ENCODE measurements around the gene DAPL1.

DAPL1 gene

GRCh38 chr2:158805255-158805654 lies 10.1 kb downstream of the DAPL1 start:
- TF ChIP-seq CTCF (IDR thresholded peaks at IDR 0.05), result no peak
- Histone ChIP-seq H3K27me3 (ENCODE audit: control insufficient read depth, insufficient read depth, low read length) (no peaks in the 10 kb centered on the region), H3K4me3 (ENCODE audit: low read depth, low read length) (no peak overlapping the region), H3K9me3 (ENCODE audit: control insufficient read depth, low read length) (no peaks in the 10 kb centered on the region), H3K4me1 (no peaks in the 10 kb centered on the region), H3K27ac (no peak overlapping the region), H2AFZ (no peak overlapping the region), H3K36me3 (ENCODE audit: control insufficient read depth, insufficient read depth, low read length) (no peaks in the 10 kb centered on the region), H3K4me2 (ENCODE audit: low read length) (no peak overlapping the region), H3K79me2 (no peaks in the 10 kb centered on the region), H3K9ac (no peak overlapping the region)

GRCh38 chr2:158805936-158806335 lies 10.8 kb downstream of the DAPL1 start:
- H3K9ac ChIP-seq, result no peak overlapping the region
- H3K4me1 ChIP-seq, result no peaks in the 10 kb centered on the region
- H3K27ac ChIP-seq, result no peak overlapping the region
- no peaks in the 10 kb centered on the region for H3K9me3 ChIP-seq (ENCODE audit: control insufficient read depth, low read length)
- no peak overlapping the region for H3K4me3 ChIP-seq (ENCODE audit: low read depth, low read length)
- TF ChIP-seq CTCF (IDR thresholded peaks at IDR 0.05), result no peak
- H3K79me2 ChIP-seq, result no peaks in the 10 kb centered on the region
- H3K36me3 ChIP-seq (ENCODE audit: control insufficient read depth, insufficient read depth, low read length), result no peaks in the 10 kb centered on the region
- H2AFZ ChIP-seq, result no peak overlapping the region
- no peaks in the 10 kb centered on the region for H3K27me3 ChIP-seq (ENCODE audit: control insufficient read depth, insufficient read depth, low read length)
- no peak overlapping the region for H3K4me2 ChIP-seq (ENCODE audit: low read length)

- H3K4me2 ChIP-seq (ENCODE audit: low read length), result no peak overlapping the region
- H3K79me2 ChIP-seq, result no peaks in the 10 kb centered on the region
- H3K4me1 ChIP-seq, result no peaks in the 10 kb centered on the region
- H3K9ac ChIP-seq, result no peak overlapping the region
- no peaks in the 10 kb centered on the region for H3K27me3 ChIP-seq (ENCODE audit: control insufficient read depth, insufficient read depth, low read length)
- H3K36me3 ChIP-seq (ENCODE audit: control insufficient read depth, insufficient read depth, low read length), result no peaks in the 10 kb centered on the region
- H2AFZ ChIP-seq, result no peak overlapping the region
- no peak overlapping the region for H3K4me3 ChIP-seq (ENCODE audit: low read depth, low read length)
- no peaks in the 10 kb centered on the region for H3K9me3 ChIP-seq (ENCODE audit: control insufficient read depth, low read length)
- no peak overlapping the region for H3K27ac ChIP-seq
- no peak for TF ChIP-seq CTCF (IDR thresholded peaks at IDR 0.05)
Measured at GRCh38 chr2:158806941-158807340, 11.8 kb downstream of the DAPL1 start.

GRCh38 chr2:158808426-158808825 lies 13.3 kb downstream of the DAPL1 start:
- Histone ChIP-seq H3K9ac (no peak overlapping the region), H3K4me1 (no peaks in the 10 kb centered on the region), H3K27ac (no peak overlapping the region), H2AFZ (no peak overlapping the region), H3K9me3 (ENCODE audit: control insufficient read depth, low read length) (no peaks in the 10 kb centered on the region), H3K79me2 (no peaks in the 10 kb centered on the region), H3K4me3 (ENCODE audit: low read depth, low read length) (no peak overlapping the region), H3K27me3 (ENCODE audit: control insufficient read depth, insufficient read depth, low read length) (no peaks in the 10 kb centered on the region), H3K4me2 (ENCODE audit: low read length) (no peak overlapping the region), H3K36me3 (ENCODE audit: control insufficient read depth, insufficient read depth, low read length) (no peaks in the 10 kb centered on the region)
- TF ChIP-seq CTCF (IDR thresholded peaks at IDR 0.05), result no peak

- TF ChIP-seq CTCF (IDR thresholded peaks at IDR 0.05), result no peak
- Histone ChIP-seq H3K36me3 (ENCODE audit: control insufficient read depth, insufficient read depth, low read length) (no peaks in the 10 kb centered on the region), H2AFZ (no peak overlapping the region), H3K4me2 (ENCODE audit: low read length) (no peak overlapping the region), H3K27me3 (ENCODE audit: control insufficient read depth, insufficient read depth, low read length) (no peaks in the 10 kb centered on the region), H3K9me3 (ENCODE audit: control insufficient read depth, low read length) (no peaks in the 10 kb centered on the region), H3K4me1 (no peaks in the 10 kb centered on the region), H3K4me3 (ENCODE audit: low read depth, low read length) (no peak overlapping the region), H3K9ac (no peak overlapping the region), H3K79me2 (no peaks in the 10 kb centered on the region), H3K27ac (no peak overlapping the region)
Measured at GRCh38 chr2:158809816-158810215, 14.7 kb downstream of the DAPL1 start.

Data from parathyroid adenoma (tissue), 2 donors.